NT2/D1 (cell line): ENCODE results near the gene GADD45B.

Source experiments
- DNase-seq: peaks from one replicate; pipeline ENCODE4 v3.0.0-alpha.2; 2011; ENCODE audit warnings: low read depth, low spot score
- H3K27me3 ChIP-seq: 2 replicates; pipeline ENCODE4 v1.6.0; 2011; ENCODE audit warnings: mild to moderate bottlenecking; ENCODE audit not compliant: insufficient read length, insufficient read depth
- H3K36me3 ChIP-seq: 2 replicates; pipeline ENCODE4 v1.6.1; 2011; ENCODE audit warnings: mild to moderate bottlenecking, low read length, mixed read lengths; ENCODE audit not compliant: insufficient read depth, insufficient read length
- H3K4me1 ChIP-seq: 2 replicates; pipeline ENCODE4 v1.5.1; 2011; ENCODE audit not compliant: insufficient read depth, insufficient read length
- H3K4me3 ChIP-seq: 2 replicates; pipeline ENCODE4 v1.5.1; 2011; ENCODE audit warnings: low read depth; ENCODE audit not compliant: insufficient read length
- H3K9ac ChIP-seq: 2 replicates; pipeline ENCODE4 v1.6.0; 2011; ENCODE audit warnings: low read depth; ENCODE audit not compliant: insufficient read length
- H3K9me3 ChIP-seq: 2 replicates; pipeline ENCODE4 v1.5.1; 2011; ENCODE audit warnings: mild to moderate bottlenecking, low read length; ENCODE audit not compliant: insufficient read depth
- SUZ12 ChIP-seq: IDR thresholded peaks from 2 replicates; pipeline ENCODE4 v1.6.1; 2011; ENCODE audit not compliant: insufficient read length, insufficient read depth; ENCODE audit errors: extremely low read depth
- YY1 ChIP-seq: IDR thresholded peaks from 2 replicates; pipeline ENCODE4 v1.6.1; 2011; ENCODE audit not compliant: insufficient read length, insufficient read depth
- ZNF274 ChIP-seq: IDR thresholded peaks from 2 replicates; pipeline ENCODE4 v1.6.1; 2011; ENCODE audit warnings: mild to moderate bottlenecking, low read depth, low read length

Gene GADD45B

DNA sequence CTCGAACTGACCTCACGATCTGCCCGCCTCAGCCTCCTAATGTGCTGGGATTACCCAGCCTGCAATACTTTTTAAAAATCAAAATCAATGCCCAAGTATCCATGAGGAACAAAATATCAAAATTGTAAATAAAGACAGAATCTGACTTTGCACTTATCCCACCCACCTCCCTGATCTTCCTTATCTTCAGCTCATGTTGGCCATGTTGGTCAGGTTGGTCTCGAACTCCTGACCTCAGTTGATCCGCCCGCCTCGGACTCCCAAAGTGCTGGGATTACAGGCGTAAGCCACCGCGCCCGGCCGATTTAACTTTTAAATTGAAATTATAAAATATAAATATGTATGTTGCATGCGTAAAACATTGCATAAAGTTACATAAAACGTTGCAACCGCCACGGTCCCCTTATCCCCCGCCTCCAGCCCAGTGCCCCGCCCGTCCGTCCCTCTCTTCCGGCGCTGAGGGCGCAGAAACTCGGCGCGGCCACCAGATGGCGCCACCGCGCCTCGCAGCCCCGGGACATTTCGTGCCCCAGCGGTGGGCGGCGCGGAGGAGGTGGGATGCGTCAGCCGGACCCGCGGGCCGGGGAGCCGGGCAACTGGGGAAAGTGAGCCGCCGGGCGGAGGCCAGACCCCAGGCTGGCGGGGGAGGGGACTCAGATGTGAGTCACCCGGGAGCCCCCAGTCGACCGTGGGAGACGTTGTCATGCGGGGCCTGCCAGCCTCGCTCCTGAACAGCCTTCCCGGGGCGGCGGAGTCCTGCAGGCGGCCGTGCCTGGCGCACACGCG lies 1.5 kb upstream of the GADD45B start:
- Histone ChIP-seq H3K27me3 (no peaks in the 10 kb centered on the region), H3K9me3 (no peaks in the 10 kb centered on the region), H3K4me1 (peaks cover 4% of the 10 kb centered on the region), H3K9ac (peak overlapping the region; percentile 71), H3K4me3 (peak overlapping the region; percentile 42), H3K36me3 (peaks cover 23% of the 10 kb centered on the region)
- DNase-seq = peak; percentile 83
- TF ChIP-seq SUZ12 (no peak), ZNF274 (no peak), YY1 (no peak)

DNA sequence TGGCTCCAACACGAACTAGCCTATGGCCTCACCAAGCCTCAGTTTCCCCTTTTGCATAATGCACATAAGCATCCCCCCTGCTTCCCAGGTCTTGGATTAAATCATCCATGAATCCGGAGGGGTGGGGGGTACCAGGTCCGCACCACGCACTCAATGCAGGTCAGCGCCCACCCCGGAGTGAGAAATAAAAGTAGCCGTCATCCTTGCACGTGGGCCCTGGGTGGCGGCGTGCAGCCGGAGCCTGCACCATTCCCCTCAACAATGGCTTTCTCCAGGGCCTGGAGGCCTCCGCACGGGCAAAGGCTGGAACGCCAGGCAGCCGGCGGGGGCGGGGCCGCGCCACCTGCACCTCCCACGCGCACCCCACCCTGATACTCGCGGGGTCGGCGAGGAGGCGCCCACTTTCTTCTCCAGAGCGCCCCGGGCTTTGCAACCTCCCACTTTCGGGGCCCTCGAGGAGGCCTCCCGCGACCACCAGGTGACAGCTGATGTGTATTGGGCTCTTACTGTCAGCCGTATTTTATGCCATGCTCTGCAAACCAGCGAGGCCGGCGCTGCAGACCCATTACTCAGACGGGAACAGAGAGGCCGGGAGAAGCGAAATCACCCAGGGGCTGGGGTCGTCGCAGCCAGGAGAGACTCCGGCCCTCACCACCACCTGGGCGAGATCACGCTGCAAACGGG lies 767 bp upstream of the GADD45B start:
- no peak for DNase-seq
- no peaks in the 10 kb centered on the region for H3K9me3 ChIP-seq
- no peak for TF ChIP-seq ZNF274
- TF ChIP-seq YY1 = no peak
- no peak for TF ChIP-seq SUZ12
- H3K4me3 ChIP-seq = peak overlapping the region; percentile 42
- peaks cover 23% of the 10 kb centered on the region for H3K36me3 ChIP-seq
- H3K4me1 ChIP-seq = peaks cover 10% of the 10 kb centered on the region
- peaks cover 2% of the 10 kb centered on the region for H3K27me3 ChIP-seq
- peak overlapping the region; percentile 71 for H3K9ac ChIP-seq

DNA sequence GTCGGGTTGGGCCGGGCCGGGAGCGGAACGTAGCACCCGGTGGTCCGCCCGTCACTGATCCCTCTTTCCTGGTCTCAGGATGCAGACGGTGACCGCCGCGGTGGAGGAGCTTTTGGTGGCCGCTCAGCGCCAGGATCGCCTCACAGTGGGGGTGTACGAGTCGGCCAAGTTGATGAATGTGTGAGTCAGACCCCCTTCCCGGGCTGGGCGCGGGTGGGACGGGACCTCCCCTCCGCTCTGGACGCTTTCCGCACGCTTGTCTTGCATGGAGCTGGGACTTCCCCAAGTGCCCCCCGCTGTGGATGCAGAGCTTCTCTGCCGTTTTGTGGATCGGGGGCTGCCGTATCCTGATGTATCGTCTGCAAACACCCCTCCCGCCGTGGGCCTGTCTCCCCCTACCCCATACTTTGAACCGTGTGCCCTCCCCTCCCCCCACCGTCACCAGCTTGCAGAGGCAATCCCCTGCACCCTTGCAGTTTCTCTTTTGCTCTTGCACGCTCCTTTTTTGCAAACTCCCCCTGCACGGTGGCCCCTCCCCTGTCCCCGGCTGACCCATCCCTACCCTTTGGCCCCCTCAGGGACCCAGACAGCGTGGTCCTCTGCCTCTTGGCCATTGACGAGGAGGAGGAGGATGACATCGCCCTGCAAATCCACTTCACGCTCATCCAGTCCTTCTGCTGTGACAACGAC lies 669 bp downstream of the GADD45B start:
- TF ChIP-seq ZNF274 (no peak), SUZ12 (no peak), YY1 (no peak)
- Histone ChIP-seq H3K9me3 (no peaks in the 10 kb centered on the region), H3K9ac (peak overlapping the region; percentile 92), H3K27me3 (peaks cover 2% of the 10 kb centered on the region), H3K4me3 (peak overlapping the region; percentile 74), H3K4me1 (peaks cover 10% of the 10 kb centered on the region), H3K36me3 (peaks cover 23% of the 10 kb centered on the region)
- DNase-seq = no peak

- peak overlapping the region; percentile 74 for H3K4me3 ChIP-seq
- H3K4me1 ChIP-seq = peaks cover 10% of the 10 kb centered on the region
- peak overlapping the region; percentile 92 for H3K9ac ChIP-seq
- peaks cover 2% of the 10 kb centered on the region for H3K27me3 ChIP-seq
- peaks cover 23% of the 10 kb centered on the region for H3K36me3 ChIP-seq
- H3K9me3 ChIP-seq = no peaks in the 10 kb centered on the region
- no peak for TF ChIP-seq ZNF274
- TF ChIP-seq SUZ12 = no peak
- TF ChIP-seq YY1 = no peak
- no peak for DNase-seq
Observed at GRCh38 chr19:2477141-2477710, 1.3 kb downstream of the GADD45B start.

DNA sequence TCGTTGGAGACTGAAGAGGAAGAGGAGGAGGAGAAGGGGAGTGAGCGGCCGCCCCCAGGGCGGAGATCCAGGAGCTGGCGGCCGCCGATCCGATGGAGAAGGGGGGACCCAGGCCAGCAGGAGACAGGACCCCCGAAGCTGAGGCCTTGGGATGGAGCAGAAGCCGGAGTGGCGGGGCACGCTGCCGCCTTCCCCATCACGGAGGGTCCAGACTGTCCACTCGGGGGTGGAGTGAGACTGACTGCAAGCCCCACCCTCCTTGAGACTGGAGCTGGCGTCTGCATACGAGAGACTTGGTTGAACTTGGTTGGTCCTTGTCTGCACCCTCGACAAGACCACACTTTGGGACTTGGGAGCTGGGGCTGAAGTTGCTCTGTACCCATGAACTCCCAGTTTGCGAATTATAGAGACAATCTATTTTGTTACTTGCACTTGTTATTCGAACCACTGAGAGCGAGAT lies 1.8 kb downstream of the GADD45B start:
- peaks cover 2% of the 10 kb centered on the region for H3K27me3 ChIP-seq
- H3K9ac ChIP-seq = peak overlapping the region; percentile 87
- H3K9me3 ChIP-seq = peaks cover 5% of the 10 kb centered on the region; the same call in 1 of the 2 replicates
- H3K4me1 ChIP-seq = peaks cover 10% of the 10 kb centered on the region
- H3K4me3 ChIP-seq = peak overlapping the region; percentile 74
- DNase-seq = no peak
- H3K36me3 ChIP-seq = peaks cover 23% of the 10 kb centered on the region
- TF ChIP-seq SUZ12 = no peak
- no peak for TF ChIP-seq ZNF274
- TF ChIP-seq YY1 = no peak

DNA sequence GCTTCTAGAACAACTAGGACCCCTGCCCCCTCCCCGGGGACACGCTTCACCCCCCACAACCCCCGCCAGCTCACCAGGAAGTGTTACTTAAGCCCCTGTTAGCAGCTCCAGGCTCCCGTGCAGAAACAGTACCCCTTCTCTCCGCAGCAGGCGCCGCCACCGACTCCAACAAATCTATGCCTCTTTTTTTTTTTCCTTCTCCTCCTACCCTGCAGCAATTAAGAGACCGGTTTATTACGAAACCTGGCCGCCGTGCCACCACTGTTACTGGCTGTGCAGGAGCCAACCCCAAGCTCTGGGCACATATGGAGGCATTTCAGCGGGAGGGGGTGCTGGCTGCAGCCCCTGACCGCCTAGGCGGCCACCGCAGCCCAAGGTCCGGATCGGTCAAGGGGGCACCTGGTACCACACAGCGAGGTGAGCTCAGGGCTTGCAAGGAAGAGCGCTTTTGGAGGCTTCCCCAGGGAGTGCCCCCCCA lies 2.4 kb downstream of the GADD45B start:
- peaks cover 23% of the 10 kb centered on the region for H3K36me3 ChIP-seq
- H3K9me3 ChIP-seq = peaks cover 10% of the 10 kb centered on the region; the same call in 1 of the 2 replicates
- peak overlapping the region; percentile 37 for H3K4me3 ChIP-seq
- H3K27me3 ChIP-seq = peaks cover 2% of the 10 kb centered on the region
- DNase-seq = no peak
- H3K4me1 ChIP-seq = peaks cover 10% of the 10 kb centered on the region
- peak overlapping the region; percentile 83 for H3K9ac ChIP-seq
- no peak for TF ChIP-seq YY1
- no peak for TF ChIP-seq ZNF274
- TF ChIP-seq SUZ12 = no peak
